ENCODE measurements around the gene TMEM245. TPM values are rescaled to one million over a fixed set of nuclear protein-coding genes. Genes with fewer than 3 reads are reported as not detected.

The TMEM245 gene
- total RNA-seq = 87.3 and 168 TPM in 2 replicates

- peak; percentile 99 for DNase-seq (ENCODE audit: low read depth)
Observed at GRCh38 chr9:109119439-109120203, at the start of gene TMEM245. TMEM245 (minus strand) TSS chr9:109119947; CDS start chr9:109119913, 34 bp downstream.

- no peak for DNase-seq (ENCODE audit: low read depth)
Observed at GRCh38 chr9:109168170-109168569, 48.4 kb upstream of the TMEM245 start.

GRCh38 chr9:109167716-109168115 lies 48.0 kb upstream of the TMEM245 start:
- DNase-seq (ENCODE audit: low read depth) = no peak

- DNase-seq (ENCODE audit: low read depth) = no peak
Observed at GRCh38 chr9:109166771-109167601, 47.2 kb upstream of the TMEM245 start, which contains the start of gene FRRS1L. FRRS1L (minus strand) TSS chr9:109167249; CDS start chr9:109167138, 111 bp downstream.

GRCh38 chr9:109166171-109166770 lies 46.5 kb upstream of the TMEM245 start:
- DNase-seq (ENCODE audit: low read depth) = no peak

- no peak for DNase-seq (ENCODE audit: low read depth)
Observed at GRCh38 chr9:109164042-109164441, 44.3 kb upstream of the TMEM245 start.

- no peak for DNase-seq (ENCODE audit: low read depth)
Observed at GRCh38 chr9:109163194-109163593, 43.4 kb upstream of the TMEM245 start.

- DNase-seq (ENCODE audit: low read depth) = no peak
Observed at GRCh38 chr9:109162677-109163076, 42.9 kb upstream of the TMEM245 start.

GRCh38 chr9:109161471-109161870 lies 41.7 kb upstream of the TMEM245 start:
- peak; percentile 6 for DNase-seq (ENCODE audit: low read depth)

GRCh38 chr9:109159583-109159982 lies 39.8 kb upstream of the TMEM245 start:
- DNase-seq (ENCODE audit: low read depth) = no peak

GRCh38 chr9:109158651-109159050 lies 38.9 kb upstream of the TMEM245 start:
- no peak for DNase-seq (ENCODE audit: low read depth)

- no peak for DNase-seq (ENCODE audit: low read depth)
Observed at GRCh38 chr9:109156708-109157107, 37.0 kb upstream of the TMEM245 start.

- DNase-seq (ENCODE audit: low read depth) = no peak
Observed at GRCh38 chr9:109150925-109151545, 31.3 kb upstream of the TMEM245 start.

- DNase-seq (ENCODE audit: low read depth) = no peak
Observed at GRCh38 chr9:109149722-109150121, 30.0 kb upstream of the TMEM245 start.

- no peak for DNase-seq (ENCODE audit: low read depth)
Observed at GRCh38 chr9:109149089-109149488, 29.3 kb upstream of the TMEM245 start.

GRCh38 chr9:109145051-109145450 lies 25.3 kb upstream of the TMEM245 start:
- DNase-seq (ENCODE audit: low read depth) = no peak

- DNase-seq (ENCODE audit: low read depth) = peak; percentile 15
Observed at GRCh38 chr9:109143881-109144562, 24.3 kb upstream of the TMEM245 start.

- DNase-seq (ENCODE audit: low read depth) = no peak
Observed at GRCh38 chr9:109141375-109141774, 21.6 kb upstream of the TMEM245 start.

- peak; percentile 5 for DNase-seq (ENCODE audit: low read depth)
Observed at GRCh38 chr9:109139851-109140250, 20.1 kb upstream of the TMEM245 start.

- DNase-seq (ENCODE audit: low read depth) = no peak
Observed at GRCh38 chr9:109138421-109138820, 18.7 kb upstream of the TMEM245 start.

- DNase-seq (ENCODE audit: low read depth) = no peak
Observed at GRCh38 chr9:109134167-109134578, 14.4 kb upstream of the TMEM245 start.

All from renal cortical epithelial cell (primary cell).